Smooth muscle cell of the pulmonary artery (primary cell): ENCODE results near the gene TMEM45A. TPM values are rescaled to one million over a fixed set of nuclear protein-coding genes. Genes with fewer than 3 reads are reported as not detected.

ENCODE experiments used
- total RNA-seq: library from RNA; depleted of rRNA; stranded (reverse); fragments of >200 nt; gene quantifications from 2 replicates; pipeline ENCODE4 v1.2.3, GENCODE V29; 2014

Gene TMEM45A
- 92.2 and 160 TPM in 2 replicates for total RNA-seq

GRCh38 chr3:100492059-100493006 is at the start of gene TMEM45A:
Gene TMEM45A (plus strand): TSS chr3:100492619. CDS start chr3:100555212, 62,593 bp downstream.

GRCh38 chr3:100609305-100609704 is 116.9 kb downstream of the TMEM45A start, which contains the start of gene ADGRG7:
Gene ADGRG7 (plus strand): TSS chr3:100609601. CDS start chr3:100609857, 256 bp downstream.

Other genes with a start within 250 kb of the TMEM45A start
- gene TBC1D23, start 231.6 kb upstream of the TMEM45A start, total RNA-seq = 57.3 and 76.6 TPM in 2 replicates
- 13.6 and 18.3 TPM in 2 replicates for gene NIT2, start 157.9 kb upstream of the TMEM45A start, total RNA-seq
- gene TOMM70, start 91.5 kb upstream of the TMEM45A start, total RNA-seq = 41.0 and 53.2 TPM in 2 replicates
- gene LNP1, start 91.1 kb upstream of the TMEM45A start, total RNA-seq = 1.6 and 2.9 TPM in 2 replicates
- 0.07 TPM in 1 of 2 replicates, not detected in the other for gene ADGRG7, start 117.0 kb downstream of the TMEM45A start, total RNA-seq
- gene TFG, start 216.9 kb downstream of the TMEM45A start, total RNA-seq = 69.6 and 82.4 TPM in 2 replicates